ENCODE results near the gene SLC29A2.
"Not testable (repeated sequence)": the region's sequence is repeated elsewhere in the genome, so short reads cannot be mapped to it uniquely, and the experiment has no call there.

Gene SLC29A2

GRCh38 chr11:66327171-66328030 lies 44.2 kb downstream of the SLC29A2 start:
- no peaks in the 10 kb centered on the region for H3K9me3 Mint-ChIP-seq
- H3K4me1 Mint-ChIP-seq (ENCODE audit: low read depth): peaks cover 13% of the 10 kb centered on the region
- peaks cover 5% of the 10 kb centered on the region for H3K27me3 Mint-ChIP-seq
- peaks cover 9% of the 10 kb centered on the region for H3K36me3 Mint-ChIP-seq (ENCODE audit: low read depth)
- no peak overlapping the region for H3K4me3 Mint-ChIP-seq
- intact Hi-C loops (cut with micrococcal nuclease): loop anchor here (1.0 kb wide), 1 partner anchor 16 kb away; no protein-coding TSS in a partner anchor
- no peak overlapping the region for H3K27ac Mint-ChIP-seq

- Mint-ChIP-seq H3K27ac (peak overlapping the region; percentile 1), H3K36me3 (ENCODE audit: low read depth) (peaks cover under 1% of the 10 kb centered on the region), H3K4me1 (ENCODE audit: low read depth) (peaks cover 13% of the 10 kb centered on the region), H3K27me3 (peaks cover 5% of the 10 kb centered on the region), H3K9me3 (no peaks in the 10 kb centered on the region), H3K4me3 (no peak overlapping the region)
- intact Hi-C loops (cut with micrococcal nuclease): no loop called here
These were observed 45.1 kb downstream of the SLC29A2 start for GRCh38 chr11:66326261-66327111.

- Mint-ChIP-seq H3K9me3 (no peaks in the 10 kb centered on the region), H3K4me3 (no peak overlapping the region), H3K4me1 (ENCODE audit: low read depth) (peaks cover 13% of the 10 kb centered on the region), H3K27ac (no peak overlapping the region), H3K36me3 (ENCODE audit: low read depth) (no peaks in the 10 kb centered on the region), H3K27me3 (peaks cover 6% of the 10 kb centered on the region)
- intact Hi-C loops (cut with micrococcal nuclease): no loop called here
These were observed 46.3 kb downstream of the SLC29A2 start for GRCh38 chr11:66325263-66325671.

- peaks cover 4% of the 10 kb centered on the region for H3K27me3 Mint-ChIP-seq
- peaks cover 13% of the 10 kb centered on the region for H3K4me1 Mint-ChIP-seq (ENCODE audit: low read depth)
- H3K9me3 Mint-ChIP-seq: no peaks in the 10 kb centered on the region
- H3K27ac Mint-ChIP-seq: no peak overlapping the region
- H3K4me3 Mint-ChIP-seq: no peak overlapping the region
- H3K36me3 Mint-ChIP-seq (ENCODE audit: low read depth): no peaks in the 10 kb centered on the region
- intact Hi-C loops (cut with micrococcal nuclease): no loop called here
These were observed 46.9 kb downstream of the SLC29A2 start for GRCh38 chr11:66324664-66325063.

- Mint-ChIP-seq H3K27ac (no peak overlapping the region), H3K36me3 (ENCODE audit: low read depth) (no peaks in the 10 kb centered on the region), H3K4me1 (ENCODE audit: low read depth) (peaks cover 19% of the 10 kb centered on the region), H3K4me3 (no peak overlapping the region), H3K9me3 (no peaks in the 10 kb centered on the region), H3K27me3 (peaks cover 4% of the 10 kb centered on the region)
- intact Hi-C loops (cut with micrococcal nuclease): no loop called here
These were observed 47.9 kb downstream of the SLC29A2 start for GRCh38 chr11:66323684-66324083.

- Mint-ChIP-seq H3K4me1 (ENCODE audit: low read depth) (peaks cover 22% of the 10 kb centered on the region), H3K27me3 (peaks cover 4% of the 10 kb centered on the region), H3K4me3 (no peak overlapping the region), H3K9me3 (no peaks in the 10 kb centered on the region), H3K36me3 (ENCODE audit: low read depth) (no peaks in the 10 kb centered on the region), H3K27ac (no peak overlapping the region)
- intact Hi-C loops (cut with micrococcal nuclease): no loop called here
These were observed 48.7 kb downstream of the SLC29A2 start for GRCh38 chr11:66322732-66323427.

- no peaks in the 10 kb centered on the region for H3K36me3 Mint-ChIP-seq (ENCODE audit: low read depth)
- intact Hi-C loops (cut with micrococcal nuclease): no loop called here
- H3K9me3 Mint-ChIP-seq: no peaks in the 10 kb centered on the region
- H3K4me1 Mint-ChIP-seq (ENCODE audit: low read depth): peaks cover 31% of the 10 kb centered on the region
- no peak overlapping the region for H3K4me3 Mint-ChIP-seq
- H3K27ac Mint-ChIP-seq: no peak overlapping the region
- H3K27me3 Mint-ChIP-seq: peaks cover 7% of the 10 kb centered on the region
These were observed 50.0 kb downstream of the SLC29A2 start for GRCh38 chr11:66321606-66322005.

GRCh38 chr11:66320748-66321147 lies 50.8 kb downstream of the SLC29A2 start:
- intact Hi-C loops (cut with micrococcal nuclease); H3K36me3 Mint-ChIP-seq (ENCODE audit: low read depth); H3K4me3 Mint-ChIP-seq; H3K27ac Mint-ChIP-seq; H3K9me3 Mint-ChIP-seq: not testable (repeated sequence)
- H3K27me3 Mint-ChIP-seq: peaks cover 11% of the 10 kb centered on the region
- peaks cover 27% of the 10 kb centered on the region for H3K4me1 Mint-ChIP-seq (ENCODE audit: low read depth)

- intact Hi-C loops (cut with micrococcal nuclease); H3K4me3 Mint-ChIP-seq; H3K36me3 Mint-ChIP-seq (ENCODE audit: low read depth); H3K27ac Mint-ChIP-seq; H3K9me3 Mint-ChIP-seq: not testable (repeated sequence)
- Mint-ChIP-seq H3K4me1 (ENCODE audit: low read depth) (peaks cover 27% of the 10 kb centered on the region), H3K27me3 (peaks cover 15% of the 10 kb centered on the region)
These were observed 51.3 kb downstream of the SLC29A2 start for GRCh38 chr11:66320289-66320688.

GRCh38 chr11:66318600-66318970 lies 53.0 kb downstream of the SLC29A2 start:
- no peaks in the 10 kb centered on the region for H3K9me3 Mint-ChIP-seq
- H3K4me1 Mint-ChIP-seq (ENCODE audit: low read depth): peaks cover 39% of the 10 kb centered on the region
- peaks cover 27% of the 10 kb centered on the region for H3K27me3 Mint-ChIP-seq
- H3K36me3 Mint-ChIP-seq (ENCODE audit: low read depth): no peaks in the 10 kb centered on the region
- H3K27ac Mint-ChIP-seq: peak overlapping the region; percentile 45
- intact Hi-C loops (cut with micrococcal nuclease): no loop called here
- H3K4me3 Mint-ChIP-seq: no peak overlapping the region

GRCh38 chr11:66317723-66318599 lies 53.6 kb downstream of the SLC29A2 start:
- Mint-ChIP-seq H3K9me3 (no peaks in the 10 kb centered on the region), H3K4me1 (ENCODE audit: low read depth) (peaks cover 45% of the 10 kb centered on the region), H3K27me3 (peaks cover 27% of the 10 kb centered on the region), H3K27ac (peak overlapping the region; percentile 45), H3K4me3 (no peak overlapping the region), H3K36me3 (ENCODE audit: low read depth) (no peaks in the 10 kb centered on the region)
- intact Hi-C loops (cut with micrococcal nuclease): no loop called here

GRCh38 chr11:66317322-66317722 lies 54.2 kb downstream of the SLC29A2 start:
- intact Hi-C loops (cut with micrococcal nuclease): no loop called here
- Mint-ChIP-seq H3K36me3 (ENCODE audit: low read depth) (no peaks in the 10 kb centered on the region), H3K27me3 (peaks cover 27% of the 10 kb centered on the region), H3K4me1 (ENCODE audit: low read depth) (peaks cover 46% of the 10 kb centered on the region), H3K27ac (peak overlapping the region; percentile 45), H3K9me3 (no peaks in the 10 kb centered on the region), H3K4me3 (no peak overlapping the region)

- Mint-ChIP-seq H3K4me1 (ENCODE audit: low read depth) (peaks cover 49% of the 10 kb centered on the region), H3K9me3 (no peaks in the 10 kb centered on the region), H3K36me3 (ENCODE audit: low read depth) (no peaks in the 10 kb centered on the region), H3K27me3 (peaks cover 27% of the 10 kb centered on the region), H3K4me3 (no peak within 1 kb of the TSS), H3K27ac (peak within 1 kb of the TSS; percentile 45)
- intact Hi-C loops (cut with micrococcal nuclease): no loop called here
These were observed 54.7 kb downstream of the SLC29A2 start, which contains the start of gene CD248 for GRCh38 chr11:66316849-66317251. Gene CD248, minus strand, starts transcription at chr11:66317044. Its CDS starts 17 bp downstream, at chr11:66317027.

All from dendritic cell treated with granulocyte-macrophage colony-stimulating factor and Interleukin-4, amounts not matched to agents 40 ng/mL and 50 ng/mL, for 4 days (primary cell).